ENCODE results near the gene TNXB.
A peak's percentile ranks its signal among the peaks of the same experiment; 100 is the strongest.
"Not testable (repeated sequence)": the region's sequence is repeated elsewhere in the genome, so short reads cannot be mapped to it uniquely, and the experiment has no call there.

TNXB gene

GRCh38 chr6:32050562-32050961, 58.6 kb downstream of the TNXB start:
- DNase-seq = no peak

- not testable (repeated sequence) for DNase-seq
These were observed 59.4 kb downstream of the TNXB start for GRCh38 chr6:32049736-32050135.

- not testable (repeated sequence) for DNase-seq
These were observed 60.0 kb downstream of the TNXB start for GRCh38 chr6:32049149-32049548.

- DNase-seq = peak; percentile 1
These were observed 61.0 kb downstream of the TNXB start for GRCh38 chr6:32047855-32048766.

- DNase-seq = no peak
These were observed 61.6 kb downstream of the TNXB start for GRCh38 chr6:32047539-32047854.

- no peak for DNase-seq
These were observed 62.1 kb downstream of the TNXB start for GRCh38 chr6:32047084-32047478.

GRCh38 chr6:32046450-32047083, 62.6 kb downstream of the TNXB start:
- DNase-seq = peak; percentile 16

GRCh38 chr6:32045811-32046449, 63.2 kb downstream of the TNXB start:
- no peak for DNase-seq

GRCh38 chr6:32044916-32045315, 64.2 kb downstream of the TNXB start:
- not testable (repeated sequence) for DNase-seq

- not testable (repeated sequence) for DNase-seq
These were observed 65.4 kb downstream of the TNXB start for GRCh38 chr6:32043589-32044380.

GRCh38 chr6:32042276-32042675, 66.9 kb downstream of the TNXB start:
- DNase-seq = not testable (repeated sequence)

GRCh38 chr6:32041385-32041784, 67.8 kb downstream of the TNXB start:
- DNase-seq = not testable (repeated sequence)

GRCh38 chr6:32041050-32041321, 68.2 kb downstream of the TNXB start:
- DNase-seq = not testable (repeated sequence)

- DNase-seq = not testable (repeated sequence)
These were observed 68.7 kb downstream of the TNXB start for GRCh38 chr6:32040299-32041049.

GRCh38 chr6:32039321-32040274, 69.5 kb downstream of the TNXB start:
- not testable (repeated sequence) for DNase-seq

- not testable (repeated sequence) for DNase-seq
These were observed 70.3 kb downstream of the TNXB start for GRCh38 chr6:32038878-32039277.

- not testable (repeated sequence) for DNase-seq
These were observed 71.3 kb downstream of the TNXB start, which contains the start of gene CYP21A2 for GRCh38 chr6:32037598-32038524. Gene CYP21A2 (plus strand): TSS chr6:32038415. CDS start chr6:32038423, 8 bp downstream.

GRCh38 chr6:32037136-32037535, 72.0 kb downstream of the TNXB start:
- not testable (repeated sequence) for DNase-seq

GRCh38 chr6:32035283-32036013, 73.7 kb downstream of the TNXB start:
- DNase-seq = not testable (repeated sequence)
